ELR (cell line): Measurements from ENCODE around the gene HNRNPM.
"Not testable (repeated sequence)": the region's sequence is repeated elsewhere in the genome, so short reads cannot be mapped to it uniquely, and the experiment has no call there.

ENCODE experiments used
- DNase-seq: peaks from one replicate; pipeline ENCODE4 v3.0.0-alpha.2; 2015; ENCODE audit warnings: low read depth

HNRNPM gene

DNA sequence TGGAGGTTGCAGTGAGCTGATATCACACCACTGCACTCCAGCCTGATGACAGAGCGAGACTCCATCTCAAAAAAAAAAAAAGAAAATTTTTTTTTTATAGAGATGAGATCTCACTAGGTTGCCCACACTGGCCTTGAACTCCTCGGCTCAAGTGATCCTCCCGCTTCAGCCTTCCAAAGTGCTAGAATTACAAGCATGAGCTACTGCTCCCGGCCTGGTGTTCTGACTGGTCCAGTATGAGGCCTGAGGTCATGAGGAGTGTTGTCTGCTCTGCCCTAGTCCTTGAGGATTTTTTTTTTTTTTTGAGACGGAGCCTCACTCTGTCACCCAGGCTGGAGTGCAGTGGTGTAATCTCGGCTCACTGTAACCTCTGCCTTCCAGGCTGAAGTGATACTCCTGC is 19.4 kb upstream of the HNRNPM start:
- not testable (repeated sequence) for DNase-seq

- no peak for DNase-seq
Observed at GRCh38 chr19:8426283-8426682, 18.5 kb upstream of the HNRNPM start.

- DNase-seq, result no peak
Observed at GRCh38 chr19:8429044-8429443, 15.7 kb upstream of the HNRNPM start.

- no peak for DNase-seq
Observed at GRCh38 chr19:8429826-8430225, 14.9 kb upstream of the HNRNPM start.

DNA sequence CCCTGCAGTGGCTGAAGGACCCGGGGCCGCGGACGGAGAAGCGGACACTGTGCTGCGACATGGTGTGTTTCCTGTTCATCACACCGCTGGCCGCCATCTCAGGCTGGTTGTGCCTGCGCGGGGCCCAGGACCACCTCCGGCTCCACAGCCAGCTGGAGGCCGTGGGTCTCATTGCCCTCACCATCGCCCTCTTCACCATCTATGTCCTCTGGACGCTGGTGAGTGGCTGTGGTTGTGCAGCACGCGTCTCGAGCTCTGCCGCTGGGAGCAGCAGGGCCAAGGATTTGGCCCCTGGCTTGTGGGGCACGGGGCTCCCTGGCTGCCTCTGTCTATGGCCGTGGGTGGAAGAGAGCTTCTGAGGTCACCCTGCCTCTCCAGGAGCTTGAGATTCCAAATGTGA is 14.1 kb upstream of the HNRNPM start:
- DNase-seq, result no peak

- no peak for DNase-seq
Observed at GRCh38 chr19:8438236-8438635, 6.5 kb upstream of the HNRNPM start.

- DNase-seq, result no peak
Observed at GRCh38 chr19:8441725-8442544, 2.8 kb upstream of the HNRNPM start.

GRCh38 chr19:8444140-8444676 is 567 bp upstream of the HNRNPM start:
- not testable (repeated sequence) for DNase-seq

DNA sequence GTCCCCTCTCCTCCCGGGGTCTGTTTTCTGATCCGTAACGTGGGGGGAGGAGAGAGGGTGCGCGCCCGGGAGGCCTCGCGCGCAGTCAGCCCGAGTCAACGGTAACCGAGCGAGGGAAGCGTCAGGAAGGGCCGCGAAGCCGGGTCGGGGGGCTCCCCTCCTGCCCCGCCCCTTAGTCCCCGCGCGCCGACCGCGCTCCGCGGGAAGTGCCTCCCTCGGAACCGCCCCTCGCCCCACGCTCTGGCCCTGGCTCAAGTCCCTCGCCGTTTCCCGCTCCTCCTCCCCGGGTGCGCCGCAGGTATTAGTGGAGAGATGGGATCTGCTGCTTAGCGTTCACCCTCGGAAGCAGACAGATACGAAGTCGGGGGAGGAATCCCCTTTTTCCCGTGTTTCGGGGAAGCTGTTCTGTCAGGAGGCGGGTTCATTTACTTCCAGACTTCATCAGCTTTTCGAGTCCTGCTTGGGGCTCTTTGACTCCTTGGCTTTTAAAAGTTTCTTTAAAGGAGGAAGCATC is 770 bp downstream of the HNRNPM start:
- DNase-seq, result peak; percentile 71

DNA sequence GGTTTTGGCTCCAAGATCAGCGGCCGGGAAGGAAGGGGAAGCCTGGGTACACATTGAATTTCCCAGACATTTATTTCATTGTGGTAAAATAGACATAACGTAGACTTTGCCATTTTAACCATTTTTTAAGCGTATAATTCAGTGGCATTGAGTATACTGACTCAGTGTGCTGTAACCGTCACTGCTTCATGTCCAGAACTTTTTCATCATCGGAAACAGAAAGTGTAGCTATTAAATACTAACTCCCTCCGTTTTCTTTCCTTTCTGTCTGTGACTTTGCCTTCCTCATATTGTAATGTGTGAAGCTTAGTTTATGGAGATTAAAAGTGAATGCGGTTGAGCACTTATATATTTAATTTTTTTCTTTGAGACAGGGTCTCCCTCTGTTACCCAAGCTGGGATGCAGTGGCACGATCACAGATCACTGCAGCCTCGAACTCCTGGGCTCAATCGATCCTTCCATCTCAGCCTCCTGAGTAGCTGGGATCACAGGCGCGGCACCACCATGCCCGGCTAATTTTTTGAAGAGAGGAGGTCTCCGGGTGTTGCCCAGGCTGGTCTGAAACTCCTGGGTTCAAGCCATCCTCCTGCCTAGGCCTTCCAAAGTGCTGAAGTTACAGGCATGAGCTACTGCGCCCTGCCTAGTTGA is 1.4 kb downstream of the HNRNPM start:
- DNase-seq, result peak; percentile 32

DNA sequence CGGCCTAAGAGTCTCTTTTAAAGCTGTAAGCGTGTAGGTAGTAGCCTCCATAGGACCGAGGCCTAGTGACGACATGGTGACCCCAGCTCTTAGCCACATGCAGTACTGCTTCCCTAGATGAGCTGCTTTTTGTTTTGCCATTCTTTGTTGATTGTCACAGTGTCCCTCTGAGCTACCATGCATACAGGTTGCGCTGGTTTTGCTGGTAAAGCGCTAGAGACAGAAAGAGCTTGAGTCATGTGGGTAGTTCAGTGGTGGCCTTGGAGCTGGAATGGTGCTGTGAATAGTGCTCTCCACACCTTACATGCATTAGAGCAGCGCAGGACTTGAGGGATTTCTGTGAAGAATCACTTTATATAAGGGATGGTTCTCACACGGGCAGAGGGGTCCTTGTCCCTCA is 5.1 kb downstream of the HNRNPM start:
- DNase-seq, result no peak

DNA sequence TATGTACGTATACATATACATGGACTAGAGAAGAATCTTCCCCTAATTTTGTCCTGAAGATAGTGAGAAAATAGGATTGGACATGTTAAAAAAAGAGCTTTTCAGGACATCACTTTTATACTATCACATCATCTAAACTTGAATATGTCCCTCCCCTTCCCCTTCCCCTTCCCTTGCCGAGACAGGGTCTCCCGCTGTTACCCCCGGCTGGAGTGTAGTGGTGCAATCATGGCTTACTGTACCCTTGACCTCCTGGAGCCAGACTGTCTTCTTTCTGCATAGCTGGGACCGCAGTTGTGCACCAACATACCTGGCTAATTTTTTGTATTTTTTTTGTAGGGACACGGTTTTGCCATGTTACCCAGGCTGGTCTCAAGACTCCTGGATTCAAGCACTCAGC is 6.6 kb downstream of the HNRNPM start:
- DNase-seq, result no peak

DNA sequence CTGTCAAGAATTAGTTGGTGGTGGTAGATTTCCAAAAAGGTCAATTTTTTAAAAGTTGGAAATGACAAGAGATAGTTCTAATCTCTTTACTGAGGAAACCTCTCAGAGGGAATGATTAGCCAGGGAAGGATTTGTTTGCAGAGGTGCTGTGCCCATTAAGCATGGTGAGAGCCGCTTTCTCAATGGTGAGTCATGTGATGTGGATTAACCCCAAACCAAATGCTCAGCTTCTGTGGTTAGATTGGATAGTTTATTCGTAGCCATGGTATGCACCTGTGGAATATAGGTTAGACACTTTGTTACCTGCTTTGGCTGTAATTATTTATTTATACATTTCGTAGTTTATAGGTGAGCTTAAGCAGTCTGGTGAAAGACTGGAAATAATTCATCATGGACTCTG is 7.1 kb downstream of the HNRNPM start:
- DNase-seq, result peak; percentile 80

GRCh38 chr19:8452446-8453123 is 7.8 kb downstream of the HNRNPM start:
- no peak for DNase-seq

GRCh38 chr19:8453616-8454015 is 8.8 kb downstream of the HNRNPM start:
- no peak for DNase-seq

GRCh38 chr19:8454218-8454617 is 9.4 kb downstream of the HNRNPM start:
- DNase-seq, result no peak

GRCh38 chr19:8455018-8455417 is 10.2 kb downstream of the HNRNPM start:
- DNase-seq, result no peak

GRCh38 chr19:8456064-8456463 is 11.3 kb downstream of the HNRNPM start:
- peak; percentile 29 for DNase-seq

GRCh38 chr19:8457209-8457608 is 12.4 kb downstream of the HNRNPM start:
- no peak for DNase-seq

- no peak for DNase-seq
Observed at GRCh38 chr19:8457827-8458226, 13.1 kb downstream of the HNRNPM start.

DNA sequence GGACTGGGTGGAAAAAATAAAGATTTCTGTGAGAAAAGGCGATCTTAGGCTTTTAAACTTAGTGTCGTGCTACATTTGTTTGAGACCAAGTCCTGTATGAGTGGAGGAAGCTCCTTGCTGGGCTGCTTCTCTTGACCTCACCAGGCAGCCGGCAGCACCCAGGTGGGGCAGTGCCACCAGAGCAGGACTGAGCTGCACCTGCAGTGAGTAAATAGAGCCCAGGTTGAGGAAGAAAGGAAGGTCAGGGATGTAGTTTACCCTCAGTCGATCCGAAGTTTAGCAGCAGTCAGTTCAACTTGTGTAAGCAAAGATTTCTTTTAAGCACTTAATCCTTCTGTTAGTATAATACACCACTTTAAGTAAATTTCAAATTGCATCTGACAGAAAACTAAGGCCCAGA is 13.6 kb downstream of the HNRNPM start:
- DNase-seq, result no peak

DNA sequence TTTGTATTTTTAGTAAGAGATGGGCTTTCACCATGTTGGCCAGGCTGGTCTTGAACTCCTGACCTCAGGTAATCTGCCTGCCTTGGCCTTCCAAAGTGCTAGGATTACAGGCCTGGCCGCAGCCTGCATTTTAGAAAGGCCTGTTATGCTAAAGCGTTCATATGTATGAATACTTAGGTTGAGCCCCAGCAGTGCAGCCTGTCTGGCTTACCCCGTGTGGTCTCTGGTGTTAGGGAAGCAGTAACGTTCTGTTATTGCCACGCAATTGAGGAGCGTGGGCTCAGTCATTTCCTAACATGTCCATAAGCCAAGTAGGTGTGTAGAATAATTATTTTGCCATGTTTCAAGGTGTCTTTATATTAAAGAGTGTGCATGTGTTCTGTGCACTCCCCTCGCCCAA is 14.3 kb downstream of the HNRNPM start:
- no peak for DNase-seq
